Neural cell (in vitro differentiated cells): ENCODE data around the gene UMOD. TPM values are rescaled to one million over a fixed set of nuclear protein-coding genes. Genes with fewer than 3 reads are reported as not detected.

Source experiments
- H2AFZ ChIP-seq: fragments of 200-600, 300-800 bp; sonication (generic), shearing (Covaris generic); 2 replicates; pipeline ENCODE4 v1.6.0; 2014; ENCODE audit warnings: low read depth, mild to moderate bottlenecking, antibody characterized with exemption, low read length, moderate library complexity
- H3F3A ChIP-seq: fragments of 200-600 bp; shearing (Covaris generic); 2 replicates; pipeline ENCODE4 v1.6.1; 2016; ENCODE audit warnings: mild to moderate bottlenecking, moderate library complexity, mixed read lengths, antibody characterized with exemption, low read length; ENCODE audit not compliant: insufficient read depth, poor library complexity, severe bottlenecking
- H3K27ac ChIP-seq: fragments of 200-600, 300-800 bp; sonication (generic), shearing (Covaris generic); 2 replicates; pipeline ENCODE4 v1.5.1; 2014; ENCODE audit warnings: mild to moderate bottlenecking, low read length, moderate library complexity
- H3K27me3 ChIP-seq: fragments of 300-800, 200-600 bp; sonication (generic), shearing (Covaris generic); 2 replicates; pipeline ENCODE4 v1.6.0; 2014; ENCODE audit warnings: mild to moderate bottlenecking, low read depth, low read length, moderate library complexity; ENCODE audit not compliant: insufficient read depth
- H3K36me3 ChIP-seq: fragments of 300-800, 200-600 bp; sonication (generic), shearing (Covaris generic); 2 replicates; pipeline ENCODE4 v1.5.1; 2014; ENCODE audit warnings: mild to moderate bottlenecking, antibody characterized with exemption, low read length, moderate library complexity; ENCODE audit not compliant: insufficient read depth
- H3K4me2 ChIP-seq: fragments of 300-800, 200-600 bp; sonication (generic), shearing (Covaris generic); 2 replicates; pipeline ENCODE4 v1.6.0; 2014; ENCODE audit warnings: mild to moderate bottlenecking, low read length
- H3K4me3 ChIP-seq: fragments of 300-800, 200-600 bp; sonication (generic), shearing (Covaris generic); 2 replicates; pipeline ENCODE4 v1.5.1; 2014; ENCODE audit warnings: mild to moderate bottlenecking, low read length, moderate library complexity
- H3K79me2 ChIP-seq: fragments of 200-600 bp; shearing (Covaris generic); replicated peaks from 2 replicates; pipeline ENCODE4 v1.6.0; 2014; ENCODE audit warnings: mild to moderate bottlenecking, low read length, moderate library complexity; ENCODE audit not compliant: insufficient read depth
- H3K9ac ChIP-seq: fragments of 300-800, 200-600 bp; sonication (generic), shearing (Covaris generic); 2 replicates; pipeline ENCODE4 v1.6.1; 2016; ENCODE audit warnings: mild to moderate bottlenecking, low read length, mixed read lengths
- H3K9me2 ChIP-seq: fragments of 200-600 bp; shearing (Covaris generic); 2 replicates; pipeline ENCODE4 v1.6.1; 2016; ENCODE audit warnings: mild to moderate bottlenecking, low read length, mixed read lengths; ENCODE audit not compliant: insufficient read depth
- H3K9me3 ChIP-seq: fragments of 200-600, 300-800 bp; sonication (generic), shearing (Covaris generic); 2 replicates; pipeline ENCODE4 v1.6.1; 2016; ENCODE audit warnings: mild to moderate bottlenecking, mixed run types, low read length, moderate library complexity, mixed read lengths
- H4K20me1 ChIP-seq: fragments of 200-600 bp; shearing (Covaris generic); 2 replicates; pipeline ENCODE4 v1.6.1; 2016; ENCODE audit warnings: mild to moderate bottlenecking, mixed run types; ENCODE audit not compliant: insufficient read depth
- EP300 ChIP-seq: fragments of 450-650 bp; conservative IDR thresholded peaks from 2 replicates; pipeline ENCODE4 v1.6.1; 2014; ENCODE audit warnings: antibody characterized with exemption, mild to moderate bottlenecking, moderate library complexity; ENCODE audit not compliant: poor library complexity, severe bottlenecking
- EZH2 ChIP-seq: fragments of 200-600, 300-800 bp; shearing (Covaris generic), sonication (generic); IDR thresholded peaks from 2 replicates; pipeline ENCODE4 v1.6.1; 2014; ENCODE audit warnings: antibody characterized with exemption, low read length, borderline replicate concordance, mild to moderate bottlenecking; ENCODE audit not compliant: insufficient read depth, poor library complexity, severe bottlenecking
- MXI1 ChIP-seq: fragments of 450-650 bp; conservative IDR thresholded peaks from 2 replicates; pipeline ENCODE4 v1.6.1; 2014; ENCODE audit warnings: antibody characterized with exemption, mild to moderate bottlenecking; ENCODE audit not compliant: poor library complexity, severe bottlenecking
- POLR2AphosphoS5 ChIP-seq: IDR thresholded peaks from 2 replicates; pipeline ENCODE4 v1.6.1; 2012
- RAD21 ChIP-seq: fragments of 450-650 bp; conservative IDR thresholded peaks from 2 replicates; pipeline ENCODE4 v1.6.1; 2014; ENCODE audit warnings: antibody characterized with exemption, mild to moderate bottlenecking, moderate library complexity
- REST ChIP-seq: IDR thresholded peaks from 2 replicates; pipeline ENCODE4 v1.6.1; 2012; ENCODE audit warnings: borderline replicate concordance
- SMC3 ChIP-seq: fragments of 450-650 bp; conservative IDR thresholded peaks from 2 replicates; pipeline ENCODE4 v1.6.1; 2014; ENCODE audit warnings: antibody characterized with exemption, mild to moderate bottlenecking, moderate library complexity; ENCODE audit not compliant: poor library complexity
- TAF1 ChIP-seq: IDR thresholded peaks from 2 replicates; pipeline ENCODE4 v1.6.1; 2012; ENCODE audit warnings: low read depth
- polyA plus RNA-seq: library from polyadenylated mRNA; depleted of rRNA; stranded (reverse); fragments of >200 nt; gene quantifications from 2 replicates; pipeline ENCODE4 v1.2.3, GENCODE V29; 2014
- TF ChIP-seq, protein P1 (sequence below): fragments of 450-650 bp; IDR thresholded peaks from 2 replicates; pipeline ENCODE4 v1.5.1; 2014; ENCODE audit warnings: antibody characterized with exemption, mild to moderate bottlenecking, moderate library complexity; ENCODE audit not compliant: poor library complexity, severe bottlenecking

UMOD gene
- polyA plus RNA-seq, 1 donor from 2014 or later, result not detected

- TF ChIP-seq EZH2, result no peak
These were observed 32.3 kb downstream of the UMOD start (continued) for GRCh38 chr16:20320178-20320577.

DNA sequence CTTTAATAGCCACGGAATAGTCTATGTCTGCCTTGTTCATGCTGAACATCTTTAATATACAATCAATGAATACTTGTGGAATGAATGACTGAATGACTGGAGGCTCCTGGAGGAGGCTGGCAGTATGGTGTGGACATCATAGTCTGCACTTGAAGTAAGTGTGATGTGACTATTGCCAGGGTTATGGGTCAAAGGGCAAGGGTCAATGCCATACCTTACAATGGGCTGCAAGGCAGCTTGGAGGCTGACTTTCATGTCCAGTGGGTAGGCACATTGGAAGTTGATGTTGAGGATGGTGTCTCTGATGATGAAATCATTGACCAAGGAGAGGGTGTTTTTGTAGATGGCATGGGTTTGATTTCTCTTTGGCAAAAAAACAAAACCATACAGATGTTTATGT is 33.1 kb downstream of the UMOD start:
- H3K27me3 ChIP-seq, result no peaks in the 10 kb centered on the region
- no peak overlapping the region for H3K4me3 ChIP-seq
- no peak for TF ChIP-seq POLR2AphosphoS5
- no peak for TF ChIP-seq MXI1
- H3F3A ChIP-seq, result no peaks in the 10 kb centered on the region
- no peaks in the 10 kb centered on the region for H3K36me3 ChIP-seq
- H3K9me2 ChIP-seq, result no peaks in the 10 kb centered on the region
- no peak overlapping the region for H3K27ac ChIP-seq
- H3K9me3 ChIP-seq, result no peaks in the 10 kb centered on the region
- no peaks in the 10 kb centered on the region for H3K79me2 ChIP-seq
- H3K9ac ChIP-seq, result no peak overlapping the region
- no peak overlapping the region for H3K4me2 ChIP-seq
- no peak overlapping the region for H2AFZ ChIP-seq
- no peaks in the 10 kb centered on the region for H4K20me1 ChIP-seq

- Histone ChIP-seq H3K36me3 (no peaks in the 10 kb centered on the region), H3K27me3 (no peaks in the 10 kb centered on the region), H3K9me2 (no peaks in the 10 kb centered on the region), H2AFZ (no peak overlapping the region), H3K79me2 (no peaks in the 10 kb centered on the region), H3K4me2 (no peak overlapping the region), H3K9ac (no peak overlapping the region), H4K20me1 (no peaks in the 10 kb centered on the region), H3K9me3 (no peaks in the 10 kb centered on the region), H3K27ac (no peak overlapping the region), H3F3A (no peaks in the 10 kb centered on the region), H3K4me3 (no peak overlapping the region)
- TF ChIP-seq EZH2 (no peak), RAD21 (no peak), POLR2AphosphoS5 (no peak), REST (no peak), MXI1 (no peak), EP300 (no peak), SMC3 (no peak), TAF1 (no peak)
- TF ChIP-seq, protein P1, sequence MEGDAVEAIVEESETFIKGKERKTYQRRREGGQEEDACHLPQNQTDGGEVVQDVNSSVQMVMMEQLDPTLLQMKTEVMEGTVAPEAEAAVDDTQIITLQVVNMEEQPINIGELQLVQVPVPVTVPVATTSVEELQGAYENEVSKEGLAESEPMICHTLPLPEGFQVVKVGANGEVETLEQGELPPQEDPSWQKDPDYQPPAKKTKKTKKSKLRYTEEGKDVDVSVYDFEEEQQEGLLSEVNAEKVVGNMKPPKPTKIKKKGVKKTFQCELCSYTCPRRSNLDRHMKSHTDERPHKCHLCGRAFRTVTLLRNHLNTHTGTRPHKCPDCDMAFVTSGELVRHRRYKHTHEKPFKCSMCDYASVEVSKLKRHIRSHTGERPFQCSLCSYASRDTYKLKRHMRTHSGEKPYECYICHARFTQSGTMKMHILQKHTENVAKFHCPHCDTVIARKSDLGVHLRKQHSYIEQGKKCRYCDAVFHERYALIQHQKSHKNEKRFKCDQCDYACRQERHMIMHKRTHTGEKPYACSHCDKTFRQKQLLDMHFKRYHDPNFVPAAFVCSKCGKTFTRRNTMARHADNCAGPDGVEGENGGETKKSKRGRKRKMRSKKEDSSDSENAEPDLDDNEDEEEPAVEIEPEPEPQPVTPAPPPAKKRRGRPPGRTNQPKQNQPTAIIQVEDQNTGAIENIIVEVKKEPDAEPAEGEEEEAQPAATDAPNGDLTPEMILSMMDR, result no peak
These were observed 34.1 kb downstream of the UMOD start for GRCh38 chr16:20318437-20318836.
